Measurements from ENCODE around the gene MTCL1. TPM values are rescaled to one million over a fixed set of nuclear protein-coding genes. Genes with fewer than 3 reads are reported as not detected.

The MTCL1 gene
- total RNA-seq, 1 donor from 2014 or later = 48.7 TPM

DNA sequence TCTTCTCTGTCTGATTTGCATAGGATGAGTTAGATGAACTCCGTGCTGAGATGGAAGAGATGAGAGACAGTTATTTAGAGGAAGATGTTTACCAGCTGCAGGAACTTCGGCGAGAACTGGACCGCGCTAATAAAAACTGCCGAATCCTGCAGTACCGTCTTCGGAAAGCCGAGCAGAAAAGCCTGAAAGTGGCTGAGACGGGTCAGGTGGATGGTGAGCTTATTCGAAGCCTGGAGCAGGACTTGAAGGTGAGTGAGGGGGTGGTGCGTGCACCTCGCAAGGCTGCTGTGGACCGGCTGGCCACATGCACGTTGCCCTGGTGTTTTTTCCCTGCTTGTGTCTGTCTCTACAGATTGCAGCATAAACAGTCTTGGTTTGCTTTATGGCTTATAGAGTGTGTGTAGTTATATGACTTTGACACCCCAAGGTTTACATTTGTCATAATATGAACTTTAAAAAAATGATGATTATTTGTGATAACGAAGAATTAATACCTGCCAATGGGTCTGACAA, 13.1 kb downstream of the MTCL1 start:
- no peak overlapping the region for H3K4me3 Mint-ChIP-seq
- H3K36me3 Mint-ChIP-seq = peaks cover 42% of the 10 kb centered on the region
- H3K27me3 Mint-ChIP-seq = no peaks in the 10 kb centered on the region
- H3K9me3 Mint-ChIP-seq = no peaks in the 10 kb centered on the region
- H3K27ac Mint-ChIP-seq = no peak overlapping the region
- TF ChIP-seq, protein P1, sequence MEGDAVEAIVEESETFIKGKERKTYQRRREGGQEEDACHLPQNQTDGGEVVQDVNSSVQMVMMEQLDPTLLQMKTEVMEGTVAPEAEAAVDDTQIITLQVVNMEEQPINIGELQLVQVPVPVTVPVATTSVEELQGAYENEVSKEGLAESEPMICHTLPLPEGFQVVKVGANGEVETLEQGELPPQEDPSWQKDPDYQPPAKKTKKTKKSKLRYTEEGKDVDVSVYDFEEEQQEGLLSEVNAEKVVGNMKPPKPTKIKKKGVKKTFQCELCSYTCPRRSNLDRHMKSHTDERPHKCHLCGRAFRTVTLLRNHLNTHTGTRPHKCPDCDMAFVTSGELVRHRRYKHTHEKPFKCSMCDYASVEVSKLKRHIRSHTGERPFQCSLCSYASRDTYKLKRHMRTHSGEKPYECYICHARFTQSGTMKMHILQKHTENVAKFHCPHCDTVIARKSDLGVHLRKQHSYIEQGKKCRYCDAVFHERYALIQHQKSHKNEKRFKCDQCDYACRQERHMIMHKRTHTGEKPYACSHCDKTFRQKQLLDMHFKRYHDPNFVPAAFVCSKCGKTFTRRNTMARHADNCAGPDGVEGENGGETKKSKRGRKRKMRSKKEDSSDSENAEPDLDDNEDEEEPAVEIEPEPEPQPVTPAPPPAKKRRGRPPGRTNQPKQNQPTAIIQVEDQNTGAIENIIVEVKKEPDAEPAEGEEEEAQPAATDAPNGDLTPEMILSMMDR (conservative IDR thresholded peaks at IDR 0.05) = no peak
- no peak for DNase-seq (ENCODE audit: extremely low spot score, unreplicated experiment)
- H3K4me1 Mint-ChIP-seq (ENCODE audit: unreplicated experiment) = peaks cover 33% of the 10 kb centered on the region

DNA sequence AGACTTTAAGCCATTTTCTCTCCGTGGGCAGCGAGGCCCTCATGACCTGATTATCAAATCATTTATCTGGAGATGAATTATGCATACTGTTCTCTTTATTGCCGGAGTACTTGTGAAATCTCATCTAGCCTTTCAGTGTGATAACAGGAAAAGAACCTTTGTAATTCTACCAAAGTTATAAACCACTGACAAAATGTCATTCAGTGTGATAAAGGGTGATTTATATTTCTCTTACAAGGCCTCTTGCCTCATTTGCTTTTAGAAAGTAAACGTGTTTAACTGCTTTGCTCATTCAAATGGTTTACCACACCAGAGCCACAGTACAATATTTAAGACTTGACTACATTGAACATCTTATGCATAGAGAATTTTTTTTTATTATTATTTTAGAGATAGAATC, 13.8 kb downstream of the MTCL1 start:
- TF ChIP-seq, protein P1 (conservative IDR thresholded peaks at IDR 0.05) = no peak
- no peak overlapping the region for H3K27ac Mint-ChIP-seq
- peaks cover 39% of the 10 kb centered on the region for H3K36me3 Mint-ChIP-seq
- H3K9me3 Mint-ChIP-seq = no peaks in the 10 kb centered on the region
- no peak for DNase-seq (ENCODE audit: extremely low spot score, unreplicated experiment)
- peaks cover 27% of the 10 kb centered on the region for H3K4me1 Mint-ChIP-seq (ENCODE audit: unreplicated experiment)
- H3K27me3 Mint-ChIP-seq = no peaks in the 10 kb centered on the region
- no peak overlapping the region for H3K4me3 Mint-ChIP-seq

DNA sequence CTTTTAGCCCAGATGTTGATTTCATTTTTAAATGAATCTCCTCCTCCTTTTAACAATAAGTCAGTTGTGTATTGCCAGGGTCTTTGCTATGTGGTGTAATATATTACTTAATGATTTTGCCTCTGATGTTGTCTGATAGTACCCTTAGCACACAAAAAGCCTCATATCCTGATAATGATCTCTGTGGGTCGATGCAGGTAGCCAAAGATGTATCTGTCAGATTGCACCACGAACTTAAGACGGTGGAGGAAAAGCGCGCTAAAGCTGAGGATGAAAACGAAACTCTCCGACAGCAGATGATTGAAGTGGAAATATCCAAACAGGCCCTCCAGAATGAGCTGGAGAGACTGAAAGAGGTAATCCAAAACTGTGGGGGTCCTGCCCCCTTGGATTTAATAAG, 14.8 kb downstream of the MTCL1 start:
- peaks cover 28% of the 10 kb centered on the region for H3K4me1 Mint-ChIP-seq (ENCODE audit: unreplicated experiment)
- DNase-seq (ENCODE audit: extremely low spot score, unreplicated experiment) = no peak
- no peak overlapping the region for H3K27ac Mint-ChIP-seq
- no peak overlapping the region for H3K4me3 Mint-ChIP-seq
- TF ChIP-seq, protein P1 (conservative IDR thresholded peaks at IDR 0.05) = no peak
- peaks cover 40% of the 10 kb centered on the region for H3K36me3 Mint-ChIP-seq
- H3K9me3 Mint-ChIP-seq = no peaks in the 10 kb centered on the region
- no peaks in the 10 kb centered on the region for H3K27me3 Mint-ChIP-seq

DNA sequence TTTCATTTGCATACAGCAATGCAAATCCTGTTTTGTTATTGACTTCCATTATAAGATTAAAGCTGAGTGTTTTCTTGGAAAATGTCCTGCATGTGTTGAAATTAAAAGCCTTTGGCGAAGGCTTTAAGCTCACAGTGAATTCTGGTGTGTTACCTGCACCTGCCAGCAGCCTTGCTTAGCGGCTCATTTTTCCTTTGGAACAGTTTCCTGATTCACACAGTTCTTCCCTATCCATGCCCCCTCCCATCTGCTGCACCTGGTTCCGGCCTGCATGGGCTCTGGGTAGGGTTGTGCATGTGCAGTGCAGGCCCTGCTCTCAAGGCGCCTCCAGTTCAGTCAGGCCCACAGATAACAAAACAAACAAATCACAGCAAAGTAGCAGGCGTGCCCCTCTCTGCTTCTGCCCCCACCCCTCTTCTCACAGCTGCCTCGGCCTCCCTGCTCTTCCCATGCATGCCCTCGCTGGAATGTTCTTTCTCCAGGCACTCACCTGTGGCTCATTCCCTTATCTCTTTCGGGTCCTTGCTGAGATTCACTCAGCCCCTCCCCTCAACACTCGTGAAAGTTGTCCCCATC, 15.8 kb downstream of the MTCL1 start:
- no peak overlapping the region for H3K27ac Mint-ChIP-seq

DNA sequence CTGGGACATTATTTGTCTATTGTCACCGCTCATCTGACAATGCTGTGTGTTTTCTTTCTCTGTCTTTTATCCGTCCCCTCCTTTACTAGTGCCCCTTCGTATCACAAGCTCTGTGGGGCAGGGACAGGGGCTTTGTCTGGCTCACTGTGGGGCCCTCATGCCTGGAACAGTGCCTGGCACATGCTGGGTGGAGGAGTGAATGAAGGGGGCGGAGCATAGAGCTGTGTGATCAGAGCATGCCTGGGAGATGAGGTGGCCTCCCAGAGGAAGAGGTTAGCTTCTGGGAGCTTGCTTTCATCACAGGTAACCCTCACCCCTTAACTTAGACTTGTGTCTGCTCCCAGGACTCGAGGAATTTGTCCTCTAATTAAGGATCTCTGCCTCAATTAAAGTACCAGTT, 16.4 kb downstream of the MTCL1 start:
- TF ChIP-seq, protein P1 (conservative IDR thresholded peaks at IDR 0.05) = no peak
- Mint-ChIP-seq H3K9me3 (no peaks in the 10 kb centered on the region), H3K36me3 (peaks cover 46% of the 10 kb centered on the region), H3K27ac (no peak overlapping the region), H3K4me1 (ENCODE audit: unreplicated experiment) (peaks cover 28% of the 10 kb centered on the region), H3K4me3 (no peak overlapping the region), H3K27me3 (no peaks in the 10 kb centered on the region)
- DNase-seq (ENCODE audit: extremely low spot score, unreplicated experiment) = no peak

More for the DNA sequence above, 15.8 kb downstream of the MTCL1 start:
- H3K36me3 Mint-ChIP-seq = peaks cover 42% of the 10 kb centered on the region
- H3K27me3 Mint-ChIP-seq = no peaks in the 10 kb centered on the region
- DNase-seq (ENCODE audit: extremely low spot score, unreplicated experiment) = no peak
- TF ChIP-seq, protein P1 (conservative IDR thresholded peaks at IDR 0.05) = no peak
- H3K4me3 Mint-ChIP-seq = no peak overlapping the region
- peaks cover 28% of the 10 kb centered on the region for H3K4me1 Mint-ChIP-seq (ENCODE audit: unreplicated experiment)
- H3K9me3 Mint-ChIP-seq = no peaks in the 10 kb centered on the region
